GM18511 (cell line): ENCODE results near the gene TIPRL.
"Not testable (repeated sequence)": the region's sequence is repeated elsewhere in the genome, so short reads cannot be mapped to it uniquely, and the experiment has no call there.

Source experiments
- ATAC-seq: cut with Tn5 transposase; IDR thresholded peaks from one replicate; pipeline ENCODE4 v1.9.1; 2021; ENCODE audit warnings: mild to moderate bottlenecking, moderate library complexity; ENCODE audit not compliant: unreplicated experiment

The TIPRL gene

GRCh38 chr1:168178638-168179437 is at the start of gene TIPRL:
Gene TIPRL (plus strand): TSS chr1:168178962. CDS start chr1:168179078, 116 bp downstream.
- peak; percentile 91 for ATAC-seq

- no peak for ATAC-seq
These were observed 48.8 kb upstream of the TIPRL start for GRCh38 chr1:168129933-168130332.

- no peak for ATAC-seq
These were observed 44.6 kb upstream of the TIPRL start for GRCh38 chr1:168134132-168134531.

GRCh38 chr1:168134642-168135041 is 44.1 kb upstream of the TIPRL start:
- no peak for ATAC-seq

- no peak for ATAC-seq
These were observed 43.4 kb upstream of the TIPRL start for GRCh38 chr1:168135116-168135920.

- ATAC-seq, result no peak
These were observed 42.6 kb upstream of the TIPRL start for GRCh38 chr1:168135921-168136708.

GRCh38 chr1:168136709-168137514 is 41.9 kb upstream of the TIPRL start, which contains the start of gene GPR161:
Gene GPR161 (minus strand): TSS chr1:168136930. CDS start chr1:168104850, 32,080 bp downstream.
- no peak for ATAC-seq

GRCh38 chr1:168137515-168137821 is 41.3 kb upstream of the TIPRL start:
- no peak for ATAC-seq

- ATAC-seq, result no peak
These were observed 40.6 kb upstream of the TIPRL start for GRCh38 chr1:168138134-168138533.

GRCh38 chr1:168139070-168139469 is 39.7 kb upstream of the TIPRL start:
- ATAC-seq, result no peak

GRCh38 chr1:168141871-168142385 is 36.8 kb upstream of the TIPRL start:
- ATAC-seq, result no peak

GRCh38 chr1:168145184-168146159 is 33.3 kb upstream of the TIPRL start:
- peak; percentile 95 for ATAC-seq

GRCh38 chr1:168146160-168146539 is 32.6 kb upstream of the TIPRL start:
- no peak for ATAC-seq

- ATAC-seq, result no peak
These were observed 32.1 kb upstream of the TIPRL start for GRCh38 chr1:168146626-168147025.

- peak; percentile 70 for ATAC-seq
These were observed 29.8 kb upstream of the TIPRL start for GRCh38 chr1:168148916-168149315.

GRCh38 chr1:168150283-168150682 is 28.5 kb upstream of the TIPRL start:
- no peak for ATAC-seq

GRCh38 chr1:168151935-168152334 is 26.8 kb upstream of the TIPRL start:
- no peak for ATAC-seq

- ATAC-seq, result not testable (repeated sequence)
These were observed 24.1 kb upstream of the TIPRL start for GRCh38 chr1:168154707-168155106.

GRCh38 chr1:168155910-168156309 is 22.9 kb upstream of the TIPRL start:
- no peak for ATAC-seq
